K562 (cell line): ENCODE results near the gene CENPP. TPM values are rescaled to one million over a fixed set of nuclear protein-coding genes. Genes with fewer than 3 reads are reported as not detected.
A peak's percentile ranks its signal among the peaks of the same experiment; 100 is the strongest.

Experiments used
- BHLHE40 ChIP-seq: IDR thresholded peaks from 2 replicates; pipeline ENCODE4 v1.6.1; 2011; ENCODE audit warnings: low read length, improper control_type of control experiment
- CBX2 ChIP-seq: fragments of 200-600 bp; sonication (generic); IDR thresholded peaks from one replicate; pipeline ENCODE4 v1.6.1; 2012; ENCODE audit warnings: mild to moderate bottlenecking, low read length, inconsistent platforms; ENCODE audit not compliant: insufficient read depth, poor library complexity, severe bottlenecking
- CC2D1A ChIP-seq: fragments of 450-650 bp; IDR thresholded peaks from 2 replicates; pipeline ENCODE4 v1.6.1; 2017; ENCODE audit warnings: mild to moderate bottlenecking
- HIVEP1 ChIP-seq: fragments of 250-450 bp; sonication (Bioruptor Pico); IDR thresholded peaks from 2 replicates; pipeline ENCODE4 v1.4.0; 2020; ENCODE audit warnings: mild to moderate bottlenecking
- LARP7 ChIP-seq: fragments of 450-650 bp; IDR thresholded peaks from 2 replicates; pipeline ENCODE4 v1.6.1; 2016
- NEUROD1 ChIP-seq: fragments of 150-350 bp; IDR thresholded peaks from 2 replicates; pipeline ENCODE4 v1.6.1; 2014; ENCODE audit warnings: borderline replicate concordance, low read length, low read depth; ENCODE audit not compliant: partially characterized antibody
- NFRKB ChIP-seq: fragments of 450-650 bp; IDR thresholded peaks from 2 replicates; pipeline ENCODE4 v1.6.1; 2016; ENCODE audit warnings: low read depth
- RAD21 ChIP-seq, 2 experiments: fragments of 250-450 bp in 1 of 2; fragments of 450-650 bp in 1 of 2; sonication (Bioruptor Pico) in 1 of 2; formaldehyde crosslinking in 1 of 2; IDR thresholded peaks in 1 of 2; conservative IDR thresholded peaks in 1 of 2; 2 replicates each; pipeline versions ENCODE4 v1.4.0 to v1.8.0; 2020 to 2022; ENCODE audit warnings: mild to moderate bottlenecking in 2 of 2, moderate library complexity in 1 of 2
- SMC3 ChIP-seq: conservative IDR thresholded peaks from 2 replicates; pipeline ENCODE4 v1.6.1; 2011; ENCODE audit warnings: low read depth, low read length, improper control_type of control experiment; ENCODE audit not compliant: insufficient read depth
- STAG1 ChIP-seq: sonication (generic); formaldehyde crosslinking; IDR thresholded peaks from 2 replicates; pipeline ENCODE4 v1.5.0; 2020; ENCODE audit warnings: missing genetic modification reagents, borderline replicate concordance
- polyA plus RNA-seq, 8 experiments: library from polyadenylated mRNA; depleted of rRNA in 4 of 8; stranded (reverse) in 5 of 8; unstranded in 3 of 8; fragments of >200 nt; fragmentation: Nextera tagmentation in 2 of 8; fragmentation: Illumina TruSeq in 1 of 8; extraction: Ambion mirVana in 2 of 8; extraction: Trizol in 1 of 8; gene quantifications; 2 replicates each; pipeline versions ENCODE4 v1.2.1 to v1.2.3, GENCODE V29; 2011 to 2014; ENCODE audit warnings: inconsistent platforms in 1 of 8, missing spikeins in 1 of 8
- total RNA-seq, 7 experiments: library from RNA; depleted of rRNA in 6 of 7; stranded (reverse); fragments of >200 nt in 6 of 7; fragmentation: Illumina TruSeq in 2 of 7; extraction: Trizol in 2 of 7; gene quantifications; 2 replicates each; pipeline versions ENCODE4 v1.2.1 to v1.2.3, GENCODE V29; 2011 to 2021; ENCODE audit warnings: low replicate concordance in 1 of 7
- TF ChIP-seq, protein P1 (sequence below): IDR thresholded peaks from 2 replicates; pipeline ENCODE4 v1.6.1; 2011; ENCODE audit warnings: borderline replicate concordance, low read depth, mild to moderate bottlenecking, moderate library complexity, low read length; ENCODE audit not compliant: insufficient read depth, poor library complexity, severe bottlenecking
- TF ChIP-seq, protein P2 (sequence below), 2 experiments: fragments of 450-650 bp; formaldehyde crosslinking in 1 of 2; IDR thresholded peaks; 2 replicates each; pipeline versions ENCODE4 v1.4.0 to v1.6.1; 2014 to 2020; ENCODE audit warnings: mild to moderate bottlenecking in 2 of 2, borderline replicate concordance in 1 of 2, low read depth in 1 of 2
- TF ChIP-seq, protein P3 (sequence below), 3 experiments: IDR thresholded peaks in 2 of 3; conservative IDR thresholded peaks in 1 of 3; 2 replicates each; pipeline ENCODE4 v1.5.1; 2011 to 2012; ENCODE audit warnings: low read length in 3 of 3, mild to moderate bottlenecking in 3 of 3, control low read depth in 2 of 3, improper control_type of control experiment in 1 of 3, inconsistent platforms in 1 of 3, low read depth in 1 of 3, mixed read lengths in 1 of 3, moderate library complexity in 1 of 3; ENCODE audit not compliant: insufficient read depth in 2 of 3

CENPP gene
- total and polyA plus RNA-seq, 9 of the 15 experiments (the other 6 are each of a cell fraction or from before 2014, with no cell fraction given), result 8.0 to 28.5 (median 17.9) TPM

DNA sequence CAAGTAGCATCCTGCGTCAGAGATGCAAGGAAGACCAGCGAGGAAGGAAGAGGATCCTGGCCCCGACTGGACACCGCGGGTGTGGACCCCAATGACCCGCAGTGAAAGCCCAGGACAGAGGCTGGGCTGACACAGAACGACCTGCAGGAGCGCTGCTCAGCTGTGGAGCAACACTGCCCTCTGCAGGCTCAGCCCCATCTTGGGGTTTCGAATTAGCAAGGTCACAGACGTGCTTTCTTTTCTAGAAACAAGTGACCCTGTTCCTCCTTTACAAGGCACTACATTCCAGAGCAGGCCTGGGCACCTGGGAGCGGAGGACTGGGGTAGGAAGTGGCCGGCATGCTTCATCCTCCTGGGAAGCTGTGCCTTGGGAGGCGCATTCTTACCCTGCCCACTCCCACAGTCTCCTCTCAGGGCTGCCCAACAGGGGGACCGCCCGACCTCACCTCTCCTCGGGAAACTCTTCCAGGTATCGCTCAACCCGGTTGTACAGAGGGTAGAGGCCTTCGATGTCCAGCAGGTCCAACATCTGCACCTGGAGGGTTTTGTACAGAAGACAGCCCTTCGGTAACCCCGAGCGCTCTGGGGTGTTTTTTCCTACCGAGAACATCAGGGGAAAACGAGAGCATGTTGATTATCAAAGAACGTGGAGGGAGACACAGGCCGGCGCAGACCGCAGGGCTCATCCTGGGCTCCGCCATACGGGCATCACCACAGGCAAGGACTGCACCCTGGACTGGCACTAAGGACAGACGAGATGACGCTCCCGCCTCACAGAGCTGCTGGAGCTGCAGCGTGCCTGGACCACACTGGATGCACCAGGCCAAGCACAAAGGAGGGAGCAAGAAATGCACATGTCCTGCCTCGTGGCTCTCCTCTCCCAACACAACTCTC is 309.2 kb downstream of the CENPP start (continued):
- no peak for TF ChIP-seq HIVEP1
- TF ChIP-seq, protein P1, sequence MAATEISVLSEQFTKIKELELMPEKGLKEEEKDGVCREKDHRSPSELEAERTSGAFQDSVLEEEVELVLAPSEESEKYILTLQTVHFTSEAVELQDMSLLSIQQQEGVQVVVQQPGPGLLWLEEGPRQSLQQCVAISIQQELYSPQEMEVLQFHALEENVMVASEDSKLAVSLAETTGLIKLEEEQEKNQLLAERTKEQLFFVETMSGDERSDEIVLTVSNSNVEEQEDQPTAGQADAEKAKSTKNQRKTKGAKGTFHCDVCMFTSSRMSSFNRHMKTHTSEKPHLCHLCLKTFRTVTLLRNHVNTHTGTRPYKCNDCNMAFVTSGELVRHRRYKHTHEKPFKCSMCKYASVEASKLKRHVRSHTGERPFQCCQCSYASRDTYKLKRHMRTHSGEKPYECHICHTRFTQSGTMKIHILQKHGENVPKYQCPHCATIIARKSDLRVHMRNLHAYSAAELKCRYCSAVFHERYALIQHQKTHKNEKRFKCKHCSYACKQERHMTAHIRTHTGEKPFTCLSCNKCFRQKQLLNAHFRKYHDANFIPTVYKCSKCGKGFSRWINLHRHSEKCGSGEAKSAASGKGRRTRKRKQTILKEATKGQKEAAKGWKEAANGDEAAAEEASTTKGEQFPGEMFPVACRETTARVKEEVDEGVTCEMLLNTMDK, result peak; percentile 81
- peak; percentile 93 for TF ChIP-seq STAG1
- no peak for TF ChIP-seq NFRKB
- no peak for TF ChIP-seq CBX2
- TF ChIP-seq, protein P2, sequence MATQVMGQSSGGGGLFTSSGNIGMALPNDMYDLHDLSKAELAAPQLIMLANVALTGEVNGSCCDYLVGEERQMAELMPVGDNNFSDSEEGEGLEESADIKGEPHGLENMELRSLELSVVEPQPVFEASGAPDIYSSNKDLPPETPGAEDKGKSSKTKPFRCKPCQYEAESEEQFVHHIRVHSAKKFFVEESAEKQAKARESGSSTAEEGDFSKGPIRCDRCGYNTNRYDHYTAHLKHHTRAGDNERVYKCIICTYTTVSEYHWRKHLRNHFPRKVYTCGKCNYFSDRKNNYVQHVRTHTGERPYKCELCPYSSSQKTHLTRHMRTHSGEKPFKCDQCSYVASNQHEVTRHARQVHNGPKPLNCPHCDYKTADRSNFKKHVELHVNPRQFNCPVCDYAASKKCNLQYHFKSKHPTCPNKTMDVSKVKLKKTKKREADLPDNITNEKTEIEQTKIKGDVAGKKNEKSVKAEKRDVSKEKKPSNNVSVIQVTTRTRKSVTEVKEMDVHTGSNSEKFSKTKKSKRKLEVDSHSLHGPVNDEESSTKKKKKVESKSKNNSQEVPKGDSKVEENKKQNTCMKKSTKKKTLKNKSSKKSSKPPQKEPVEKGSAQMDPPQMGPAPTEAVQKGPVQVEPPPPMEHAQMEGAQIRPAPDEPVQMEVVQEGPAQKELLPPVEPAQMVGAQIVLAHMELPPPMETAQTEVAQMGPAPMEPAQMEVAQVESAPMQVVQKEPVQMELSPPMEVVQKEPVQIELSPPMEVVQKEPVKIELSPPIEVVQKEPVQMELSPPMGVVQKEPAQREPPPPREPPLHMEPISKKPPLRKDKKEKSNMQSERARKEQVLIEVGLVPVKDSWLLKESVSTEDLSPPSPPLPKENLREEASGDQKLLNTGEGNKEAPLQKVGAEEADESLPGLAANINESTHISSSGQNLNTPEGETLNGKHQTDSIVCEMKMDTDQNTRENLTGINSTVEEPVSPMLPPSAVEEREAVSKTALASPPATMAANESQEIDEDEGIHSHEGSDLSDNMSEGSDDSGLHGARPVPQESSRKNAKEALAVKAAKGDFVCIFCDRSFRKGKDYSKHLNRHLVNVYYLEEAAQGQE (IDR thresholded peaks at IDR 0.05; ENCODE audit: borderline replicate concordance), result peak; percentile 86
- TF ChIP-seq, protein P2 (CRISPR knock-in tag; IDR thresholded peaks at IDR 0.05; ENCODE audit: low read depth), result no peak
- peak; percentile 92 for TF ChIP-seq SMC3
- TF ChIP-seq BHLHE40, result 0 out of 2 replicates have a peak, but pooled peaks have one; percentile 6
- TF ChIP-seq, protein P3, sequence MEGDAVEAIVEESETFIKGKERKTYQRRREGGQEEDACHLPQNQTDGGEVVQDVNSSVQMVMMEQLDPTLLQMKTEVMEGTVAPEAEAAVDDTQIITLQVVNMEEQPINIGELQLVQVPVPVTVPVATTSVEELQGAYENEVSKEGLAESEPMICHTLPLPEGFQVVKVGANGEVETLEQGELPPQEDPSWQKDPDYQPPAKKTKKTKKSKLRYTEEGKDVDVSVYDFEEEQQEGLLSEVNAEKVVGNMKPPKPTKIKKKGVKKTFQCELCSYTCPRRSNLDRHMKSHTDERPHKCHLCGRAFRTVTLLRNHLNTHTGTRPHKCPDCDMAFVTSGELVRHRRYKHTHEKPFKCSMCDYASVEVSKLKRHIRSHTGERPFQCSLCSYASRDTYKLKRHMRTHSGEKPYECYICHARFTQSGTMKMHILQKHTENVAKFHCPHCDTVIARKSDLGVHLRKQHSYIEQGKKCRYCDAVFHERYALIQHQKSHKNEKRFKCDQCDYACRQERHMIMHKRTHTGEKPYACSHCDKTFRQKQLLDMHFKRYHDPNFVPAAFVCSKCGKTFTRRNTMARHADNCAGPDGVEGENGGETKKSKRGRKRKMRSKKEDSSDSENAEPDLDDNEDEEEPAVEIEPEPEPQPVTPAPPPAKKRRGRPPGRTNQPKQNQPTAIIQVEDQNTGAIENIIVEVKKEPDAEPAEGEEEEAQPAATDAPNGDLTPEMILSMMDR (IDR thresholded peaks at IDR 0.05 in 2 of 3, conservative IDR thresholded peaks at IDR 0.05 in 1 of 3; ENCODE audit: insufficient read depth in 2 of 3, low read depth in 1 of 3, low read length in 3 of 3), result peak; percentile 98 to 100 (median 99)
- 0 out of 2 replicates have a peak, but pooled peaks have one; percentile 26 for TF ChIP-seq CC2D1A
- TF ChIP-seq RAD21 (CRISPR knock-in tag; conservative IDR thresholded peaks at IDR 0.05 in 1 of 2, IDR thresholded peaks at IDR 0.05 in 1 of 2), result peak; percentile 87 to 94
- peak; percentile 15 for TF ChIP-seq NEUROD1
- no peak for TF ChIP-seq LARP7
